Measurements from ENCODE around the gene CDK14. TPM values are rescaled to one million over a fixed set of nuclear protein-coding genes. Genes with fewer than 3 reads are reported as not detected.

Gene CDK14
- total and polyA plus RNA-seq, 10 of the 15 experiments (the other 5 are each of a cell fraction or from before 2014, with no cell fraction given) = 6.5 to 61.3 (median 24.2) TPM

GRCh38 chr7:91182819-91183764 lies 587.0 kb downstream of the CDK14 start (continued):
- no peak for TF ChIP-seq CEBPZ (IDR thresholded peaks at IDR 0.05; ENCODE audit: low read depth, low read length)
- TF ChIP-seq IRF3 (IDR thresholded peaks at IDR 0.05) = no peak
- no peak for TF ChIP-seq RBBP5 (conservative IDR thresholded peaks at IDR 0.05)
- TF ChIP-seq NR2C2 (IDR thresholded peaks at IDR 0.05; ENCODE audit: borderline replicate concordance, control insufficient read depth, insufficient read length, low read depth) = no peak
- TF ChIP-seq RUNX3 (IDR thresholded peaks at IDR 0.05; ENCODE audit: low read length) = no peak

GRCh38 chr7:91185771-91186170 lies 589.6 kb downstream of the CDK14 start:
- TF ChIP-seq PAX8 (IDR thresholded peaks at IDR 0.05) = no peak
- TF ChIP-seq SIN3A (IDR thresholded peaks at IDR 0.05; ENCODE audit: low read depth, low read length) = no peak
- TF ChIP-seq FOXK2 (IDR thresholded peaks at IDR 0.05) = no peak
- Histone ChIP-seq H3K36me3 (ENCODE audit: control insufficient read depth in 2 of 2, insufficient read depth in 2 of 2, low read length in 1 of 2) (no peaks in the 10 kb centered on the region), H3K79me2 (ENCODE audit: control insufficient read depth, insufficient read depth, low read length) (no peaks in the 10 kb centered on the region), H4K20me1 (ENCODE audit: control insufficient read depth, insufficient read depth) (no peaks in the 10 kb centered on the region), H3K27me3 (replicated peaks in 1 of 2; ENCODE audit: control insufficient read depth in 2 of 2, insufficient read depth in 2 of 2, low read length in 1 of 2) (no peaks in the 10 kb centered on the region), H3K27ac (ENCODE audit: control insufficient read depth, insufficient read depth) (no peak overlapping the region), H3K4me3 (no peak overlapping the region), H3K9me3 (replicated peaks; ENCODE audit: control insufficient read depth, insufficient read depth, low read length) (no peaks in the 10 kb centered on the region), H3K9ac (ENCODE audit: control insufficient read depth, insufficient read depth, low read length) (no peak overlapping the region), H3K4me2 (ENCODE audit: control insufficient read depth, insufficient read depth) (no peak overlapping the region), H3K4me1 (ENCODE audit: control insufficient read depth, insufficient read depth, low read length) (no peaks in the 10 kb centered on the region), H2AFZ (ENCODE audit: control insufficient read depth, low read depth, low read length) (no peak overlapping the region)
- ChIA-PET CTCF (no interaction called here), POLR2A (no interaction called here), SMC1A (ENCODE audit: uncharacterized antibody, unreplicated experiment) (no interaction called here), RAD21 (ENCODE audit: unreplicated experiment) (no interaction called here)
- intact Hi-C loops (cut with micrococcal nuclease; ENCODE audit: unreplicated experiment) = no loop called here
- no peak for FAIRE-seq
- ATAC-seq = no peak
- no peak for DNase-seq (ENCODE audit: low read depth, low spot score)
- no TSS peak for BruUV-seq (replicated peaks)
- 89% methylated on average over 2 of the region's 2 CpGs for WGBS (ENCODE audit: insufficient coverage, insufficient replicate concordance, low lambda C conversion rate, missing lambda C conversion rate)
- in situ Hi-C loops (cut with MboI) = no loop called here

Measured in GM12878 (cell line).